ENCODE measurements around the gene SLC35F1. TPM values are rescaled to one million over a fixed set of nuclear protein-coding genes. Genes with fewer than 3 reads are reported as not detected.

The SLC35F1 gene
- total and polyA plus RNA-seq, 9 of the 15 experiments (the other 6 are each of a cell fraction or from before 2014, with no cell fraction given): 0.03 to 0.06 TPM; not detected in 7

- in situ Hi-C loops (cut with MboI): no loop called here
- no peaks in the 10 kb centered on the region for H4K20me1 ChIP-seq (replicated peaks; ENCODE audit: control insufficient read depth, insufficient read depth, low read length)
- ChIA-PET POLR2A (no interaction called here), CTCF (ENCODE audit: low intra/inter-chr PET ratio) (no interaction called here)
- DNase-seq (ENCODE audit: extremely low read depth in 1 of 4, low spot score in 3 of 4): no peak
- WGBS (ENCODE audit: insufficient coverage, low coverage, missing lambda C conversion rate): 1% methylated on average over 4 of the region's 4 CpGs
- no peaks in the 10 kb centered on the region for H3K36me3 ChIP-seq (ENCODE audit: control insufficient read depth, insufficient read depth, low read length)
- no peak for ATAC-seq
- peaks cover 0 to 14% of the 10 kb centered on the region in 2 experiments; a peak in 3 of 5 replicates for H3K27me3 ChIP-seq (ENCODE audit: control insufficient read depth in 2 of 2, insufficient read depth in 2 of 2, low read length in 2 of 2)
- H3K9me1 ChIP-seq (ENCODE audit: control insufficient read depth, insufficient read depth, low read length): no peaks in the 10 kb centered on the region
- FAIRE-seq: no peak
- H3K4me2 ChIP-seq (ENCODE audit: insufficient read depth, low read length): no peak overlapping the region
- no peaks in the 10 kb centered on the region for H3K79me2 ChIP-seq (ENCODE audit: control insufficient read depth, insufficient read depth, low read length)
- H2AFZ ChIP-seq (ENCODE audit: low read depth, low read length): no peak overlapping the region
- BruUV-seq (replicated peaks): no TSS peak
- H3K4me3 ChIP-seq: no peak overlapping the region
- no peak overlapping the region for H3K9ac ChIP-seq (ENCODE audit: insufficient read depth in 1 of 2, low read depth in 2 of 2, low read length in 2 of 2)
- intact Hi-C loops (cut with micrococcal nuclease): loop anchor here (2.0 kb wide), 1 partner anchor 23 kb away; no protein-coding TSS in a partner anchor
- H3K9me3 ChIP-seq (replicated peaks; ENCODE audit: control insufficient read depth, insufficient read depth, low read depth, low read length): no peaks in the 10 kb centered on the region
- H3K4me1 ChIP-seq (replicated peaks in 1 of 2; ENCODE audit: control insufficient read depth in 2 of 2, insufficient read depth in 2 of 2, low read length in 2 of 2): no peaks in the 10 kb centered on the region
- no peak overlapping the region for H3K27ac ChIP-seq (ENCODE audit: extremely low read depth, low read depth, low read length)
- TF ChIP-seq CBX2 (IDR thresholded peaks at IDR 0.05; ENCODE audit: insufficient read depth, low read length, poor library complexity, severe bottlenecking) (no peak), SREBF1 (IDR thresholded peaks at IDR 0.05; ENCODE audit: borderline replicate concordance, low read depth, low read length) (no peak), SRSF9 (IDR thresholded peaks at IDR 0.05; ENCODE audit: borderline replicate concordance, low read depth, low read length) (no peak), NFXL1 (CRISPR knock-in tag; IDR thresholded peaks at IDR 0.05) (no peak), PRMT5 (CRISPR knock-in tag; IDR thresholded peaks at IDR 0.05) (no peak), HMGN3 (IDR thresholded peaks at IDR 0.05; ENCODE audit: borderline replicate concordance, extremely low read depth, insufficient read length, low read depth, low read length) (no peak), NCOA4 (IDR thresholded peaks at IDR 0.05; ENCODE audit: partially characterized antibody) (no peak)
- TF ChIP-seq, protein P1, sequence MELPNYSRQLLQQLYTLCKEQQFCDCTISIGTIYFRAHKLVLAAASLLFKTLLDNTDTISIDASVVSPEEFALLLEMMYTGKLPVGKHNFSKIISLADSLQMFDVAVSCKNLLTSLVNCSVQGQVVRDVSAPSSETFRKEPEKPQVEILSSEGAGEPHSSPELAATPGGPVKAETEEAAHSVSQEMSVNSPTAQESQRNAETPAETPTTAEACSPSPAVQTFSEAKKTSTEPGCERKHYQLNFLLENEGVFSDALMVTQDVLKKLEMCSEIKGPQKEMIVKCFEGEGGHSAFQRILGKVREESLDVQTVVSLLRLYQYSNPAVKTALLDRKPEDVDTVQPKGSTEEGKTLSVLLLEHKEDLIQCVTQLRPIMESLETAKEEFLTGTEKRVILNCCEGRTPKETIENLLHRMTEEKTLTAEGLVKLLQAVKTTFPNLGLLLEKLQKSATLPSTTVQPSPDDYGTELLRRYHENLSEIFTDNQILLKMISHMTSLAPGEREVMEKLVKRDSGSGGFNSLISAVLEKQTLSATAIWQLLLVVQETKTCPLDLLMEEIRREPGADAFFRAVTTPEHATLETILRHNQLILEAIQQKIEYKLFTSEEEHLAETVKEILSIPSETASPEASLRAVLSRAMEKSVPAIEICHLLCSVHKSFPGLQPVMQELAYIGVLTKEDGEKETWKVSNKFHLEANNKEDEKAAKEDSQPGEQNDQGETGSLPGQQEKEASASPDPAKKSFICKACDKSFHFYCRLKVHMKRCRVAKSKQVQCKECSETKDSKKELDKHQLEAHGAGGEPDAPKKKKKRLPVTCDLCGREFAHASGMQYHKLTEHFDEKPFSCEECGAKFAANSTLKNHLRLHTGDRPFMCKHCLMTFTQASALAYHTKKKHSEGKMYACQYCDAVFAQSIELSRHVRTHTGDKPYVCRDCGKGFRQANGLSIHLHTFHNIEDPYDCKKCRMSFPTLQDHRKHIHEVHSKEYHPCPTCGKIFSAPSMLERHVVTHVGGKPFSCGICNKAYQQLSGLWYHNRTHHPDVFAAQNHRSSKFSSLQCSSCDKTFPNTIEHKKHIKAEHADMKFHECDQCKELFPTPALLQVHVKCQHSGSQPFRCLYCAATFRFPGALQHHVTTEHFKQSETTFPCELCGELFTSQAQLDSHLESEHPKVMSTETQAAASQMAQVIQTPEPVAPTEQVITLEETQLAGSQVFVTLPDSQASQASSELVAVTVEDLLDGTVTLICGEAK (IDR thresholded peaks at IDR 0.05): no peak
- TF ChIP-seq, protein P1 (CRISPR knock-in tag; IDR thresholded peaks at IDR 0.05): no peak
Measured at GRCh38 chr6:118317581-118318563, 410.8 kb downstream of the SLC35F1 start.
